Fibroblast of skin of left quadriceps (primary cell): ENCODE results near the gene DSE.
A peak's percentile ranks its signal among the peaks of the same experiment; 100 is the strongest.

Source experiments
- DNase-seq, 2 experiments: peaks; one replicate each; pipeline ENCODE4 v3.0.0-alpha.2; 2013; ENCODE audit warnings: low read depth in 2 of 2

The DSE gene

GRCh38 chr6:116359835-116360234 is 10.9 kb upstream of the DSE start:
- DNase-seq, result no peak

GRCh38 chr6:116362276-116362675 is 8.5 kb upstream of the DSE start:
- DNase-seq, result no peak

- peak in 1 of 2 experiments; percentile 45 for DNase-seq
These were observed 7.0 kb upstream of the DSE start for GRCh38 chr6:116363759-116364158.

- DNase-seq, result no peak
These were observed 6.4 kb upstream of the DSE start for GRCh38 chr6:116364321-116364720.

GRCh38 chr6:116365743-116366142 is 5.0 kb upstream of the DSE start:
- DNase-seq, result no peak

GRCh38 chr6:116366740-116367275 is 3.9 kb upstream of the DSE start:
- DNase-seq, result no peak

- no peak for DNase-seq
These were observed 1.2 kb upstream of the DSE start for GRCh38 chr6:116369540-116369939.

GRCh38 chr6:116369964-116370759 is 585 bp upstream of the DSE start:
- no peak for DNase-seq

- peak; percentile 83 to 87 for DNase-seq
These were observed 572 bp downstream of the DSE start for GRCh38 chr6:116371120-116371917.

GRCh38 chr6:116371918-116372209 is 1.1 kb downstream of the DSE start:
- no peak for DNase-seq

- no peak for DNase-seq
These were observed 2.6 kb downstream of the DSE start for GRCh38 chr6:116373300-116373699.

GRCh38 chr6:116373940-116374339 is 3.2 kb downstream of the DSE start:
- no peak for DNase-seq

- DNase-seq, result no peak
These were observed 3.8 kb downstream of the DSE start for GRCh38 chr6:116374586-116374985.

- DNase-seq, result no peak
These were observed 4.5 kb downstream of the DSE start for GRCh38 chr6:116375262-116375661.

GRCh38 chr6:116376149-116376548 is 5.4 kb downstream of the DSE start:
- DNase-seq, result no peak

GRCh38 chr6:116379764-116380163 is 9.0 kb downstream of the DSE start:
- no peak for DNase-seq

- no peak for DNase-seq
These were observed 9.6 kb downstream of the DSE start for GRCh38 chr6:116380346-116380745.

- DNase-seq, result no peak
These were observed 10.3 kb downstream of the DSE start for GRCh38 chr6:116381000-116381399.

- no peak for DNase-seq
These were observed 11.8 kb downstream of the DSE start for GRCh38 chr6:116382587-116382986.

- DNase-seq, result no peak
These were observed 14.1 kb downstream of the DSE start for GRCh38 chr6:116384727-116385458.

- peak in 1 of 2 experiments; percentile 40 for DNase-seq
These were observed 14.7 kb downstream of the DSE start for GRCh38 chr6:116385459-116385802.

- DNase-seq, result peak in 1 of 2 experiments; percentile 57
These were observed 15.2 kb downstream of the DSE start for GRCh38 chr6:116385921-116386320.
